Testis (tissue), 2 donors: Measurements from ENCODE around the gene CAMTA1.

Experiments used
- POLR2A ChIP-seq: fragments of 450-650 bp; IDR thresholded peaks from one replicate; pipeline ENCODE4 v1.6.1; 2017; ENCODE audit warnings: antibody characterized with exemption, mild to moderate bottlenecking, moderate library complexity
- TF ChIP-seq, protein P1 (sequence below), 3 experiments: fragments of 450-650 bp in 2 of 3; fragments of 200-600 bp in 1 of 3; sonication (generic) in 1 of 3; IDR thresholded peaks; one replicate each; pipeline ENCODE4 v1.5.1; 2016 to 2019; ENCODE audit warnings: antibody characterized with exemption in 3 of 3, mild to moderate bottlenecking in 2 of 3, moderate library complexity in 1 of 3

DNA sequence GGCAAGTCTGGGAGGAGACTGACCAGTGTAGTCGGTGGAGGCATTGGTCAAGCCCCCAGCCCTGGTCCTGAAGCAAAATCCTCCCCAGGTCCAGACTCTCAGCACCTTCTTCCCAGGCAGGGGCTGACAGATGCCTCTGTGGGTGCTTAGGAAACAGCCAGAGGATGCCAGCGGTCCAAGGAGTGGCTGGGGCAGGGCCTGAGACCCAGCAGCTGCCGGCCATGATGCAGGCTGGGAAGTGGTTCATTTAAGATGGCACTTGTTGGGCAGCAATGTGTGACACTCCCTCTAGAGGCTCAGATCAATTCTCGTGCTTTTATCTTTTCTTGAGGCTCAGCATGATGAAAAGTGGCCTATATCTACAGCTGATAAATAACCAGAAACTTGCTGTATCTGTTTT, 820.8 kb downstream of the CAMTA1 start:
- no peak for TF ChIP-seq POLR2A
- TF ChIP-seq, protein P1, sequence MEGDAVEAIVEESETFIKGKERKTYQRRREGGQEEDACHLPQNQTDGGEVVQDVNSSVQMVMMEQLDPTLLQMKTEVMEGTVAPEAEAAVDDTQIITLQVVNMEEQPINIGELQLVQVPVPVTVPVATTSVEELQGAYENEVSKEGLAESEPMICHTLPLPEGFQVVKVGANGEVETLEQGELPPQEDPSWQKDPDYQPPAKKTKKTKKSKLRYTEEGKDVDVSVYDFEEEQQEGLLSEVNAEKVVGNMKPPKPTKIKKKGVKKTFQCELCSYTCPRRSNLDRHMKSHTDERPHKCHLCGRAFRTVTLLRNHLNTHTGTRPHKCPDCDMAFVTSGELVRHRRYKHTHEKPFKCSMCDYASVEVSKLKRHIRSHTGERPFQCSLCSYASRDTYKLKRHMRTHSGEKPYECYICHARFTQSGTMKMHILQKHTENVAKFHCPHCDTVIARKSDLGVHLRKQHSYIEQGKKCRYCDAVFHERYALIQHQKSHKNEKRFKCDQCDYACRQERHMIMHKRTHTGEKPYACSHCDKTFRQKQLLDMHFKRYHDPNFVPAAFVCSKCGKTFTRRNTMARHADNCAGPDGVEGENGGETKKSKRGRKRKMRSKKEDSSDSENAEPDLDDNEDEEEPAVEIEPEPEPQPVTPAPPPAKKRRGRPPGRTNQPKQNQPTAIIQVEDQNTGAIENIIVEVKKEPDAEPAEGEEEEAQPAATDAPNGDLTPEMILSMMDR (IDR thresholded peaks at IDR 0.05), result no peak
